Neural cell (in vitro differentiated cells): Measurements from ENCODE around the gene GAB2. TPM values are rescaled to one million over a fixed set of nuclear protein-coding genes. Genes with fewer than 3 reads are reported as not detected.

Source experiments
- H2AFZ ChIP-seq: fragments of 200-600, 300-800 bp; sonication (generic), shearing (Covaris generic); 2 replicates; pipeline ENCODE4 v1.6.0; 2014; ENCODE audit warnings: low read depth, mild to moderate bottlenecking, antibody characterized with exemption, low read length, moderate library complexity
- H3F3A ChIP-seq: fragments of 200-600 bp; shearing (Covaris generic); 2 replicates; pipeline ENCODE4 v1.6.1; 2016; ENCODE audit warnings: mild to moderate bottlenecking, moderate library complexity, mixed read lengths, antibody characterized with exemption, low read length; ENCODE audit not compliant: insufficient read depth, poor library complexity, severe bottlenecking
- H3K27ac ChIP-seq: fragments of 200-600, 300-800 bp; sonication (generic), shearing (Covaris generic); 2 replicates; pipeline ENCODE4 v1.5.1; 2014; ENCODE audit warnings: mild to moderate bottlenecking, low read length, moderate library complexity
- H3K27me3 ChIP-seq: fragments of 300-800, 200-600 bp; sonication (generic), shearing (Covaris generic); 2 replicates; pipeline ENCODE4 v1.6.0; 2014; ENCODE audit warnings: mild to moderate bottlenecking, low read depth, low read length, moderate library complexity; ENCODE audit not compliant: insufficient read depth
- H3K36me3 ChIP-seq: fragments of 300-800, 200-600 bp; sonication (generic), shearing (Covaris generic); 2 replicates; pipeline ENCODE4 v1.5.1; 2014; ENCODE audit warnings: mild to moderate bottlenecking, antibody characterized with exemption, low read length, moderate library complexity; ENCODE audit not compliant: insufficient read depth
- H3K4me2 ChIP-seq: fragments of 300-800, 200-600 bp; sonication (generic), shearing (Covaris generic); 2 replicates; pipeline ENCODE4 v1.6.0; 2014; ENCODE audit warnings: mild to moderate bottlenecking, low read length
- H3K4me3 ChIP-seq: fragments of 300-800, 200-600 bp; sonication (generic), shearing (Covaris generic); 2 replicates; pipeline ENCODE4 v1.5.1; 2014; ENCODE audit warnings: mild to moderate bottlenecking, low read length, moderate library complexity
- H3K79me2 ChIP-seq: fragments of 200-600 bp; shearing (Covaris generic); replicated peaks from 2 replicates; pipeline ENCODE4 v1.6.0; 2014; ENCODE audit warnings: mild to moderate bottlenecking, low read length, moderate library complexity; ENCODE audit not compliant: insufficient read depth
- H3K9ac ChIP-seq: fragments of 300-800, 200-600 bp; sonication (generic), shearing (Covaris generic); 2 replicates; pipeline ENCODE4 v1.6.1; 2016; ENCODE audit warnings: mild to moderate bottlenecking, low read length, mixed read lengths
- H3K9me2 ChIP-seq: fragments of 200-600 bp; shearing (Covaris generic); 2 replicates; pipeline ENCODE4 v1.6.1; 2016; ENCODE audit warnings: mild to moderate bottlenecking, low read length, mixed read lengths; ENCODE audit not compliant: insufficient read depth
- H3K9me3 ChIP-seq: fragments of 200-600, 300-800 bp; sonication (generic), shearing (Covaris generic); 2 replicates; pipeline ENCODE4 v1.6.1; 2016; ENCODE audit warnings: mild to moderate bottlenecking, mixed run types, low read length, moderate library complexity, mixed read lengths
- H4K20me1 ChIP-seq: fragments of 200-600 bp; shearing (Covaris generic); 2 replicates; pipeline ENCODE4 v1.6.1; 2016; ENCODE audit warnings: mild to moderate bottlenecking, mixed run types; ENCODE audit not compliant: insufficient read depth
- EP300 ChIP-seq: fragments of 450-650 bp; conservative IDR thresholded peaks from 2 replicates; pipeline ENCODE4 v1.6.1; 2014; ENCODE audit warnings: antibody characterized with exemption, mild to moderate bottlenecking, moderate library complexity; ENCODE audit not compliant: poor library complexity, severe bottlenecking
- EZH2 ChIP-seq: fragments of 200-600, 300-800 bp; shearing (Covaris generic), sonication (generic); IDR thresholded peaks from 2 replicates; pipeline ENCODE4 v1.6.1; 2014; ENCODE audit warnings: antibody characterized with exemption, low read length, borderline replicate concordance, mild to moderate bottlenecking; ENCODE audit not compliant: insufficient read depth, poor library complexity, severe bottlenecking
- MXI1 ChIP-seq: fragments of 450-650 bp; conservative IDR thresholded peaks from 2 replicates; pipeline ENCODE4 v1.6.1; 2014; ENCODE audit warnings: antibody characterized with exemption, mild to moderate bottlenecking; ENCODE audit not compliant: poor library complexity, severe bottlenecking
- POLR2AphosphoS5 ChIP-seq: IDR thresholded peaks from 2 replicates; pipeline ENCODE4 v1.6.1; 2012
- RAD21 ChIP-seq: fragments of 450-650 bp; conservative IDR thresholded peaks from 2 replicates; pipeline ENCODE4 v1.6.1; 2014; ENCODE audit warnings: antibody characterized with exemption, mild to moderate bottlenecking, moderate library complexity
- SMC3 ChIP-seq: fragments of 450-650 bp; conservative IDR thresholded peaks from 2 replicates; pipeline ENCODE4 v1.6.1; 2014; ENCODE audit warnings: antibody characterized with exemption, mild to moderate bottlenecking, moderate library complexity; ENCODE audit not compliant: poor library complexity
- TAF1 ChIP-seq: IDR thresholded peaks from 2 replicates; pipeline ENCODE4 v1.6.1; 2012; ENCODE audit warnings: low read depth
- polyA plus RNA-seq: library from polyadenylated mRNA; depleted of rRNA; stranded (reverse); fragments of >200 nt; gene quantifications from 2 replicates; pipeline ENCODE4 v1.2.3, GENCODE V29; 2014
- TF ChIP-seq, protein P1 (sequence below): fragments of 450-650 bp; IDR thresholded peaks from 2 replicates; pipeline ENCODE4 v1.5.1; 2014; ENCODE audit warnings: antibody characterized with exemption, mild to moderate bottlenecking, moderate library complexity; ENCODE audit not compliant: poor library complexity, severe bottlenecking
- TF ChIP-seq, protein P2 (sequence below): IDR thresholded peaks from 2 replicates; pipeline ENCODE4 v1.6.1; 2012; ENCODE audit warnings: borderline replicate concordance

GAB2 gene
- polyA plus RNA-seq, 1 donor from 2014 or later = 21.9 TPM

GRCh38 chr11:78277314-78277994, 140.2 kb downstream of the GAB2 start:
- Histone ChIP-seq H3K27me3 (no peaks in the 10 kb centered on the region), H3K4me3 (no peak overlapping the region), H3K36me3 (peaks cover 6% of the 10 kb centered on the region), H3K79me2 (no peaks in the 10 kb centered on the region), H3K9me3 (peaks cover 4% of the 10 kb centered on the region), H3K27ac (no peak overlapping the region), H4K20me1 (no peaks in the 10 kb centered on the region), H3K9ac (no peak overlapping the region), H3K9me2 (no peaks in the 10 kb centered on the region), H2AFZ (no peak overlapping the region), H3F3A (no peaks in the 10 kb centered on the region), H3K4me2 (no peak overlapping the region)
- TF ChIP-seq, protein P1, sequence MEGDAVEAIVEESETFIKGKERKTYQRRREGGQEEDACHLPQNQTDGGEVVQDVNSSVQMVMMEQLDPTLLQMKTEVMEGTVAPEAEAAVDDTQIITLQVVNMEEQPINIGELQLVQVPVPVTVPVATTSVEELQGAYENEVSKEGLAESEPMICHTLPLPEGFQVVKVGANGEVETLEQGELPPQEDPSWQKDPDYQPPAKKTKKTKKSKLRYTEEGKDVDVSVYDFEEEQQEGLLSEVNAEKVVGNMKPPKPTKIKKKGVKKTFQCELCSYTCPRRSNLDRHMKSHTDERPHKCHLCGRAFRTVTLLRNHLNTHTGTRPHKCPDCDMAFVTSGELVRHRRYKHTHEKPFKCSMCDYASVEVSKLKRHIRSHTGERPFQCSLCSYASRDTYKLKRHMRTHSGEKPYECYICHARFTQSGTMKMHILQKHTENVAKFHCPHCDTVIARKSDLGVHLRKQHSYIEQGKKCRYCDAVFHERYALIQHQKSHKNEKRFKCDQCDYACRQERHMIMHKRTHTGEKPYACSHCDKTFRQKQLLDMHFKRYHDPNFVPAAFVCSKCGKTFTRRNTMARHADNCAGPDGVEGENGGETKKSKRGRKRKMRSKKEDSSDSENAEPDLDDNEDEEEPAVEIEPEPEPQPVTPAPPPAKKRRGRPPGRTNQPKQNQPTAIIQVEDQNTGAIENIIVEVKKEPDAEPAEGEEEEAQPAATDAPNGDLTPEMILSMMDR = no peak
- no peak for TF ChIP-seq EZH2
- TF ChIP-seq RAD21 = no peak
- no peak for TF ChIP-seq TAF1
- TF ChIP-seq, protein P2, sequence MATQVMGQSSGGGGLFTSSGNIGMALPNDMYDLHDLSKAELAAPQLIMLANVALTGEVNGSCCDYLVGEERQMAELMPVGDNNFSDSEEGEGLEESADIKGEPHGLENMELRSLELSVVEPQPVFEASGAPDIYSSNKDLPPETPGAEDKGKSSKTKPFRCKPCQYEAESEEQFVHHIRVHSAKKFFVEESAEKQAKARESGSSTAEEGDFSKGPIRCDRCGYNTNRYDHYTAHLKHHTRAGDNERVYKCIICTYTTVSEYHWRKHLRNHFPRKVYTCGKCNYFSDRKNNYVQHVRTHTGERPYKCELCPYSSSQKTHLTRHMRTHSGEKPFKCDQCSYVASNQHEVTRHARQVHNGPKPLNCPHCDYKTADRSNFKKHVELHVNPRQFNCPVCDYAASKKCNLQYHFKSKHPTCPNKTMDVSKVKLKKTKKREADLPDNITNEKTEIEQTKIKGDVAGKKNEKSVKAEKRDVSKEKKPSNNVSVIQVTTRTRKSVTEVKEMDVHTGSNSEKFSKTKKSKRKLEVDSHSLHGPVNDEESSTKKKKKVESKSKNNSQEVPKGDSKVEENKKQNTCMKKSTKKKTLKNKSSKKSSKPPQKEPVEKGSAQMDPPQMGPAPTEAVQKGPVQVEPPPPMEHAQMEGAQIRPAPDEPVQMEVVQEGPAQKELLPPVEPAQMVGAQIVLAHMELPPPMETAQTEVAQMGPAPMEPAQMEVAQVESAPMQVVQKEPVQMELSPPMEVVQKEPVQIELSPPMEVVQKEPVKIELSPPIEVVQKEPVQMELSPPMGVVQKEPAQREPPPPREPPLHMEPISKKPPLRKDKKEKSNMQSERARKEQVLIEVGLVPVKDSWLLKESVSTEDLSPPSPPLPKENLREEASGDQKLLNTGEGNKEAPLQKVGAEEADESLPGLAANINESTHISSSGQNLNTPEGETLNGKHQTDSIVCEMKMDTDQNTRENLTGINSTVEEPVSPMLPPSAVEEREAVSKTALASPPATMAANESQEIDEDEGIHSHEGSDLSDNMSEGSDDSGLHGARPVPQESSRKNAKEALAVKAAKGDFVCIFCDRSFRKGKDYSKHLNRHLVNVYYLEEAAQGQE = no peak
- no peak for TF ChIP-seq POLR2AphosphoS5
- no peak for TF ChIP-seq EP300
- TF ChIP-seq SMC3 = no peak

DNA sequence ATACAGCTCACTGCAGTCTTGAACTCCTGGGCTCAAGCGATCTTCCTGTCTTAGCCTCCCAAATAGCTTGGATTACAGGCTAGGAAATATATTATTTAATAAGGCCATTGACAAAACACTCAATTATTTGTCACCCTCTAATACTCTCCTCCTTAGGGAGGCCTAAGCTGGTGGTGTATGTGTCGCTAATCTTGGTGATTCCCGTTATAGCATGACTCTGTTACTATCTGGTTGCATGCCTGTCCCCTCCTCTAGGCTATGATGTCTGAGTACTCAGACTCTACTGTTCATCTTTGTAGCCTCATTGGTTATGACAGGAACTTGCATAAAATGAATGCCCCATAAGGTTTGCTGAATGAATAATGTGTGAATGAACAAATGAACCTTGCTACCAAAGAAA, 141.3 kb downstream of the GAB2 start:
- Histone ChIP-seq H3K27ac (no peak overlapping the region), H3K9ac (no peak overlapping the region), H4K20me1 (no peaks in the 10 kb centered on the region), H2AFZ (no peak overlapping the region), H3K4me2 (no peak overlapping the region), H3K4me3 (no peak overlapping the region), H3F3A (no peaks in the 10 kb centered on the region), H3K79me2 (no peaks in the 10 kb centered on the region), H3K27me3 (no peaks in the 10 kb centered on the region), H3K9me2 (no peaks in the 10 kb centered on the region), H3K9me3 (peaks cover 4% of the 10 kb centered on the region), H3K36me3 (peaks cover 9% of the 10 kb centered on the region)
- no peak for TF ChIP-seq TAF1
- no peak for TF ChIP-seq EP300
- TF ChIP-seq, protein P1 = no peak
- TF ChIP-seq EZH2 = no peak
- no peak for TF ChIP-seq POLR2AphosphoS5
- no peak for TF ChIP-seq MXI1
- TF ChIP-seq, protein P2 = no peak
- no peak for TF ChIP-seq SMC3
- TF ChIP-seq RAD21 = no peak
